Melanocyte of skin (primary cell): Measurements from ENCODE around the gene OR10J5. TPM values are rescaled to one million over a fixed set of nuclear protein-coding genes. Genes with fewer than 3 reads are reported as not detected.

Experiments
- total RNA-seq, 2 donors: library from RNA; depleted of rRNA; stranded (reverse); fragments of >200 nt; gene quantifications; 2 replicates each; pipeline ENCODE4 v1.2.3, GENCODE V29; 2012

The OR10J5 gene
- total RNA-seq = not detected

GRCh38 chr1:159535907-159536306, at the start of gene OR10J5:
TSS of gene OR10J5 (minus strand) at chr1:159536007. CDS start at chr1:159536007, 0 bp downstream.

Other genes starting within 250 kb of the OR10J5 start
- not detected for gene FCER1A, start 233.7 kb downstream of the OR10J5 start, total RNA-seq
- gene OR10J4, start 103.8 kb downstream of the OR10J5 start, total RNA-seq = not detected
- gene OR10J1, start 96.3 kb downstream of the OR10J5 start, total RNA-seq = not detected
- not detected for gene APCS, start 51.8 kb upstream of the OR10J5 start, total RNA-seq
- gene CRP, start 178.6 kb upstream of the OR10J5 start, total RNA-seq = not detected
- gene DUSP23, start 245.0 kb upstream of the OR10J5 start, total RNA-seq = 10 to 100 TPM; 31.7 to 46.6 TPM